SK-N-SH (cell line): ENCODE measurements around the gene BEST3. TPM values are rescaled to one million over a fixed set of nuclear protein-coding genes. Genes with fewer than 3 reads are reported as not detected.

Experiments
- CTCF ChIA-PET: fragments of 300-600, 350-600 bp; formaldehyde crosslinking; extraction: SDS; loops from one replicate; lab custom pipeline; 2021; lab: Yijun Ruan, JAX
- POLR2A ChIA-PET: fragments of 350-600 bp; sonication (Branson Sonifier 250); formaldehyde crosslinking; extraction: SDS; loops from one replicate; lab custom pipeline; 2020; ENCODE audit warnings: antibody characterized with exemption, inconsistent platforms; lab: Yijun Ruan, JAX
- DNase-seq: peaks from one replicate; pipeline ENCODE4 v3.0.0; 2012
- H2AFZ ChIP-seq: fragments of 200-600 bp; sonication (generic); 2 replicates; pipeline ENCODE4 v1.8.1; 2016; ENCODE audit warnings: antibody characterized with exemption, mild to moderate bottlenecking, low read depth
- H3F3A ChIP-seq: fragments of 200-600 bp; sonication (generic); replicated peaks from 2 replicates; pipeline ENCODE3; 2016; ENCODE audit warnings: antibody characterized with exemption, mild to moderate bottlenecking; ENCODE audit not compliant: insufficient read depth
- H3K27ac ChIP-seq, 2 experiments: fragments of 200-500 bp in 1 of 2; fragments of 200-600 bp in 1 of 2; sonication (Bioruptor generic) in 1 of 2; sonication (generic), shearing (Covaris generic) in 1 of 2; 2 replicates each; pipeline versions ENCODE4 v1.5.1 to v1.6.1; 2014 to 2016; ENCODE audit warnings: low read depth in 2 of 2, inconsistent platforms in 1 of 2, low read length in 1 of 2, mild to moderate bottlenecking in 1 of 2, mixed read lengths in 1 of 2
- H3K27me3 ChIP-seq: fragments of 200-600 bp; sonication (generic), shearing (Covaris generic); 2 replicates; pipeline ENCODE4 v1.6.1; 2016; ENCODE audit warnings: mixed run types; ENCODE audit not compliant: insufficient read depth
- H3K36me3 ChIP-seq, 2 experiments: fragments of 200-500 bp in 1 of 2; fragments of 200-600 bp in 1 of 2; sonication (Bioruptor generic) in 1 of 2; sonication (generic) in 1 of 2; replicated peaks in 1 of 2; 2 replicates each; pipeline versions ENCODE3 to v1.5.1; 2014 to 2016; ENCODE audit warnings: low read length in 1 of 2, mild to moderate bottlenecking in 1 of 2; ENCODE audit not compliant: insufficient read depth in 2 of 2, control insufficient read depth in 1 of 2
- H3K4me1 ChIP-seq, 2 experiments: fragments of 200-500 bp in 1 of 2; fragments of 200-600 bp in 1 of 2; sonication (Bioruptor generic) in 1 of 2; sonication (generic), shearing (Covaris generic) in 1 of 2; 2 replicates each; pipeline versions ENCODE4 v1.5.1 to v1.6.1; 2014 to 2016; ENCODE audit warnings: low read depth in 1 of 2, low read length in 1 of 2, mixed run types in 1 of 2; ENCODE audit not compliant: insufficient read depth in 2 of 2, control insufficient read depth in 1 of 2
- H3K4me2 ChIP-seq: fragments of 200-600 bp; sonication (generic), shearing (Covaris generic); 2 replicates; pipeline ENCODE4 v1.6.1; 2017; ENCODE audit warnings: mixed run types
- H3K4me3 ChIP-seq, 2 experiments: fragments of 200-500 bp in 1 of 2; fragments of 200-600 bp in 1 of 2; sonication (Bioruptor generic) in 1 of 2; sonication (generic), shearing (Covaris generic) in 1 of 2; 2 replicates each; pipeline versions ENCODE4 v1.5.1 to v1.8.1; 2014 to 2016; ENCODE audit warnings: low read depth in 2 of 2, inconsistent platforms in 1 of 2, low read length in 1 of 2, mild to moderate bottlenecking in 1 of 2, mixed read lengths in 1 of 2, moderate library complexity in 1 of 2
- H3K79me2 ChIP-seq: fragments of 200-600 bp; sonication (generic); 2 replicates; pipeline ENCODE4 v1.8.1; 2017; ENCODE audit warnings: mild to moderate bottlenecking; ENCODE audit not compliant: insufficient read depth
- H3K9ac ChIP-seq: fragments of 200-600 bp; sonication (generic); 2 replicates; pipeline ENCODE4 v1.6.1; 2017; ENCODE audit warnings: mixed run types
- H3K9me2 ChIP-seq: fragments of 200-600 bp; sonication (generic); 2 replicates; pipeline ENCODE4 v1.6.1; 2017; ENCODE audit warnings: mixed run types
- H3K9me3 ChIP-seq: fragments of 200-600 bp; sonication (generic); 2 replicates; pipeline ENCODE4 v1.6.1; 2017; ENCODE audit warnings: mixed run types, mild to moderate bottlenecking, moderate library complexity
- H4K20me1 ChIP-seq: fragments of 200-600 bp; sonication (generic); 2 replicates; pipeline ENCODE4 v1.6.1; 2017; ENCODE audit warnings: mild to moderate bottlenecking, mixed run types; ENCODE audit not compliant: insufficient read depth
- EP300 ChIP-seq, 2 experiments: IDR thresholded peaks; 2 replicates each; pipeline versions ENCODE4 v1.4.0 to v1.6.1; 2012; ENCODE audit warnings: borderline replicate concordance in 1 of 2, low read depth in 1 of 2, low read length in 1 of 2
- MXI1 ChIP-seq: IDR thresholded peaks from 2 replicates; pipeline ENCODE4 v1.6.1; 2012; ENCODE audit warnings: mild to moderate bottlenecking, low read depth, low read length, improper control_type of control experiment
- SMC3 ChIP-seq: IDR thresholded peaks from 2 replicates; pipeline ENCODE4 v1.6.1; 2012; ENCODE audit warnings: low read depth, low read length, improper control_type of control experiment
- WGBS: methylation state at CpG from one replicate; pipeline ENCODE4 v1.1.6; 2017; ENCODE audit warnings: low lambda C conversion rate; 5-methylcytosine and 5-hydroxymethylcytosine counted together
- polyA plus RNA-seq, 3 experiments: library from polyadenylated mRNA; depleted of rRNA; stranded (reverse); fragments of >200 nt; gene quantifications; 2 replicates each; pipeline ENCODE4 v1.2.3, GENCODE V29; 2012
- TF ChIP-seq, protein P1 (sequence below): IDR thresholded peaks from 2 replicates; pipeline ENCODE4 v1.4.0; 2012; ENCODE audit warnings: low read depth, borderline replicate concordance
- TF ChIP-seq, protein P2 (sequence below): fragments of 200-600 bp; sonication (generic); IDR thresholded peaks from 2 replicates; pipeline ENCODE4 v1.6.1; 2017; ENCODE audit warnings: antibody characterized with exemption, mild to moderate bottlenecking, moderate library complexity
- TF ChIP-seq, protein P3 (sequence below): IDR thresholded peaks from 2 replicates; pipeline ENCODE4 v1.6.1; 2012; ENCODE audit warnings: mild to moderate bottlenecking, low read depth, low read length, moderate library complexity
- TF ChIP-seq, protein P4 (sequence below): IDR thresholded peaks from 2 replicates; pipeline ENCODE4 v1.4.0; 2012; ENCODE audit warnings: low read depth
- TF ChIP-seq, protein P5 (sequence below): IDR thresholded peaks from 2 replicates; pipeline ENCODE4 v1.4.0; 2012; ENCODE audit warnings: low read depth, borderline replicate concordance
- TF ChIP-seq, protein P6 (sequence below): fragments of 150-350 bp; IDR thresholded peaks from 2 replicates; pipeline ENCODE4 v1.6.1; 2017; ENCODE audit warnings: antibody characterized with exemption, low read length, low read depth, borderline replicate concordance

BEST3 gene
- polyA plus RNA-seq, 1 of the 3 experiments (the other 2 are of a cell fraction) = 0.48 TPM

DNA sequence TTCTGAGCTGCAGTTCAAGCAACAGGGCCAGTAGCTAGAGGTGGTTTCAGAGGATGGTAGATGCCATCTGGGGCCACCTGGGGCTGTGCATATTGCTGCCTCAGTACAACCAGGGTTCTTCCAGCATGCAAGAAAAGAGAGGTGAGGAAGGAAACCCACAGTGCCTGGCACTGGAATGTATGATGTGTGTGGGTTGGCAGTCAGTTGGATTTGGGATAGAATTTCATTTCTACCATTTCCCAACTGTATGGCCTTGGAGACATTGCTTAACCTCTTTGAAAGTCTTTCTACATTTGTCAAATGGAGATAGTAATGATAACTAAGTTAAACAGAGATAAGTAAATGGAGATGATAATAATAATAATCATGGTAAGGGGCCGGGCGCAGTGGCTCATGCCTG lies 78.2 kb downstream of the BEST3 start:
- no peaks in the 10 kb centered on the region for H3K36me3 ChIP-seq
- no peak overlapping the region for H3K27ac ChIP-seq
- no peak for DNase-seq
- 73% methylated on average over 2 of the region's 2 CpGs for WGBS
- H3K79me2 ChIP-seq = no peaks in the 10 kb centered on the region
- no peak overlapping the region for H3K4me2 ChIP-seq
- H3K9ac ChIP-seq = no peak overlapping the region
- ChIA-PET CTCF (interaction anchor here (0.7 to 6.6 kb wide), 3 partner anchors 19 to 814 kb away, joined by 3 to 45 read pairs (median 4); no protein-coding TSS in a partner anchor), POLR2A (no interaction called here)
- H3K9me3 ChIP-seq = no peaks in the 10 kb centered on the region
- H3K4me1 ChIP-seq = peaks cover 0 to 17% of the 10 kb centered on the region in 2 experiments; a peak in 1 of 4 replicates
- no peaks in the 10 kb centered on the region for H3K9me2 ChIP-seq
- no peak overlapping the region for H3K4me3 ChIP-seq
- H4K20me1 ChIP-seq = no peaks in the 10 kb centered on the region
- H3K27me3 ChIP-seq = peaks cover 8% of the 10 kb centered on the region; the same call in 1 of the 2 replicates
- no peaks in the 10 kb centered on the region for H3F3A ChIP-seq
- no peak overlapping the region for H2AFZ ChIP-seq
- TF ChIP-seq, protein P1, sequence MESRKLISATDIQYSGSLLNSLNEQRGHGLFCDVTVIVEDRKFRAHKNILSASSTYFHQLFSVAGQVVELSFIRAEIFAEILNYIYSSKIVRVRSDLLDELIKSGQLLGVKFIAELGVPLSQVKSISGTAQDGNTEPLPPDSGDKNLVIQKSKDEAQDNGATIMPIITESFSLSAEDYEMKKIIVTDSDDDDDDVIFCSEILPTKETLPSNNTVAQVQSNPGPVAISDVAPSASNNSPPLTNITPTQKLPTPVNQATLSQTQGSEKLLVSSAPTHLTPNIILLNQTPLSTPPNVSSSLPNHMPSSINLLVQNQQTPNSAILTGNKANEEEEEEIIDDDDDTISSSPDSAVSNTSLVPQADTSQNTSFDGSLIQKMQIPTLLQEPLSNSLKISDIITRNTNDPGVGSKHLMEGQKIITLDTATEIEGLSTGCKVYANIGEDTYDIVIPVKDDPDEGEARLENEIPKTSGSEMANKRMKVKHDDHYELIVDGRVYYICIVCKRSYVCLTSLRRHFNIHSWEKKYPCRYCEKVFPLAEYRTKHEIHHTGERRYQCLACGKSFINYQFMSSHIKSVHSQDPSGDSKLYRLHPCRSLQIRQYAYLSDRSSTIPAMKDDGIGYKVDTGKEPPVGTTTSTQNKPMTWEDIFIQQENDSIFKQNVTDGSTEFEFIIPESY = no peak
- TF ChIP-seq SMC3 (no peak), EP300 (IDR thresholded peaks at IDR 0.05; ENCODE audit: borderline replicate concordance in 1 of 2, low read depth in 1 of 2, low read length in 1 of 2) (no peak)
- TF ChIP-seq, protein P2, sequence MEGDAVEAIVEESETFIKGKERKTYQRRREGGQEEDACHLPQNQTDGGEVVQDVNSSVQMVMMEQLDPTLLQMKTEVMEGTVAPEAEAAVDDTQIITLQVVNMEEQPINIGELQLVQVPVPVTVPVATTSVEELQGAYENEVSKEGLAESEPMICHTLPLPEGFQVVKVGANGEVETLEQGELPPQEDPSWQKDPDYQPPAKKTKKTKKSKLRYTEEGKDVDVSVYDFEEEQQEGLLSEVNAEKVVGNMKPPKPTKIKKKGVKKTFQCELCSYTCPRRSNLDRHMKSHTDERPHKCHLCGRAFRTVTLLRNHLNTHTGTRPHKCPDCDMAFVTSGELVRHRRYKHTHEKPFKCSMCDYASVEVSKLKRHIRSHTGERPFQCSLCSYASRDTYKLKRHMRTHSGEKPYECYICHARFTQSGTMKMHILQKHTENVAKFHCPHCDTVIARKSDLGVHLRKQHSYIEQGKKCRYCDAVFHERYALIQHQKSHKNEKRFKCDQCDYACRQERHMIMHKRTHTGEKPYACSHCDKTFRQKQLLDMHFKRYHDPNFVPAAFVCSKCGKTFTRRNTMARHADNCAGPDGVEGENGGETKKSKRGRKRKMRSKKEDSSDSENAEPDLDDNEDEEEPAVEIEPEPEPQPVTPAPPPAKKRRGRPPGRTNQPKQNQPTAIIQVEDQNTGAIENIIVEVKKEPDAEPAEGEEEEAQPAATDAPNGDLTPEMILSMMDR = no peak
- TF ChIP-seq, all 33 proteins: peak for 0

DNA sequence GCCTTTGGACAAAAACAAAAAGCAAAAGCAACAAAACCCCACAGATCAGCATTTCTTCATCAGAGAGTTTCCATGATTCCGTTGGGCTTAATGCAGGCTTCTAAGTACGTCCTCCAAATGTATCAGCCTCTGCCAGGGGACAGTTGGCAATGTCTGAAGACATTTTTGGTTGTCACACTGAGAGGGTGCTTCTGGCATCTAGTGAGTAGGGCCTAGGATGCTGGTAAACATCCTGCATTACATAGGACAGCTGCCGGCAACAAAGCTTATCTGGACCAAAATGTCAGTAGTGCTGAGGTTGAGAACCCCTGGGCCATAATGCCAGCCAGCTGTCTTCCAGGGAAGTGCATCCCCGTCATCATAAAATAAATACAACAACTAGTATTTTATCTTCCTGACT lies 79.0 kb downstream of the BEST3 start:
- CTCF ChIA-PET = interaction anchor here (0.7 to 6.6 kb wide), 4 partner anchors 10 to 813 kb away, joined by 3 to 45 read pairs (median 5); partner anchors contain the start of gene LRRC10

DNA sequence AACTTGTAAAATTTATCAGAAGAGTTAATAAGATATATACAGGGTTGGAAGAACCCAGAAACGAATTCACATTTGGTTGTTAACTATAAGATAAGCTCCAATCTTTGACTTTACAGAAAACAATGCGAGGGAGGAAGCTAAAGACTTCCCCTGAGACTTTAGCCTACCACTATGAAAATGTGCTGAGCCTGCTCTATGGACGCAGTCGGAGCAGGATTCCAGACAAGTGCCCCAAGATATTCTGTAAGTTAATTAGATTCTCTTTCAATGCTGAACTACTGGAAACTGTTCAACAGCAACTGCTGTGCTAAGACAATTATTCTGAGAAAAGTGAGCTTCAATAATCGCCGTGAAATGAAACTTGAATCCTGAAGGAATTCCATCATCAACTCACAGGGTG lies 80.1 kb downstream of the BEST3 start:
- Histone ChIP-seq H2AFZ (no peak overlapping the region), H3K4me3 (no peak overlapping the region), H3F3A (no peaks in the 10 kb centered on the region), H3K27ac (no peak overlapping the region), H3K4me1 (peaks cover 0 to 14% of the 10 kb centered on the region in 2 experiments; a peak in 1 of 4 replicates), H3K4me2 (no peak overlapping the region), H4K20me1 (no peaks in the 10 kb centered on the region), H3K36me3 (no peaks in the 10 kb centered on the region), H3K79me2 (no peaks in the 10 kb centered on the region), H3K9ac (no peak overlapping the region), H3K9me2 (no peaks in the 10 kb centered on the region), H3K27me3 (peaks cover 8% of the 10 kb centered on the region; the same call in 1 of the 2 replicates), H3K9me3 (no peaks in the 10 kb centered on the region)
- 50% methylated on average over 6 of the region's 6 CpGs for WGBS
- CTCF ChIA-PET = interaction anchor here (0.8 to 6.6 kb wide), 4 partner anchors 9 to 260 kb away, joined by 3 to 45 read pairs (median 4); partner anchors contain the start of gene LRRC10
- DNase-seq = no peak
- POLR2A ChIA-PET = no interaction called here
- TF ChIP-seq, protein P3, sequence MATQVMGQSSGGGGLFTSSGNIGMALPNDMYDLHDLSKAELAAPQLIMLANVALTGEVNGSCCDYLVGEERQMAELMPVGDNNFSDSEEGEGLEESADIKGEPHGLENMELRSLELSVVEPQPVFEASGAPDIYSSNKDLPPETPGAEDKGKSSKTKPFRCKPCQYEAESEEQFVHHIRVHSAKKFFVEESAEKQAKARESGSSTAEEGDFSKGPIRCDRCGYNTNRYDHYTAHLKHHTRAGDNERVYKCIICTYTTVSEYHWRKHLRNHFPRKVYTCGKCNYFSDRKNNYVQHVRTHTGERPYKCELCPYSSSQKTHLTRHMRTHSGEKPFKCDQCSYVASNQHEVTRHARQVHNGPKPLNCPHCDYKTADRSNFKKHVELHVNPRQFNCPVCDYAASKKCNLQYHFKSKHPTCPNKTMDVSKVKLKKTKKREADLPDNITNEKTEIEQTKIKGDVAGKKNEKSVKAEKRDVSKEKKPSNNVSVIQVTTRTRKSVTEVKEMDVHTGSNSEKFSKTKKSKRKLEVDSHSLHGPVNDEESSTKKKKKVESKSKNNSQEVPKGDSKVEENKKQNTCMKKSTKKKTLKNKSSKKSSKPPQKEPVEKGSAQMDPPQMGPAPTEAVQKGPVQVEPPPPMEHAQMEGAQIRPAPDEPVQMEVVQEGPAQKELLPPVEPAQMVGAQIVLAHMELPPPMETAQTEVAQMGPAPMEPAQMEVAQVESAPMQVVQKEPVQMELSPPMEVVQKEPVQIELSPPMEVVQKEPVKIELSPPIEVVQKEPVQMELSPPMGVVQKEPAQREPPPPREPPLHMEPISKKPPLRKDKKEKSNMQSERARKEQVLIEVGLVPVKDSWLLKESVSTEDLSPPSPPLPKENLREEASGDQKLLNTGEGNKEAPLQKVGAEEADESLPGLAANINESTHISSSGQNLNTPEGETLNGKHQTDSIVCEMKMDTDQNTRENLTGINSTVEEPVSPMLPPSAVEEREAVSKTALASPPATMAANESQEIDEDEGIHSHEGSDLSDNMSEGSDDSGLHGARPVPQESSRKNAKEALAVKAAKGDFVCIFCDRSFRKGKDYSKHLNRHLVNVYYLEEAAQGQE = no peak
- TF ChIP-seq, protein P4, sequence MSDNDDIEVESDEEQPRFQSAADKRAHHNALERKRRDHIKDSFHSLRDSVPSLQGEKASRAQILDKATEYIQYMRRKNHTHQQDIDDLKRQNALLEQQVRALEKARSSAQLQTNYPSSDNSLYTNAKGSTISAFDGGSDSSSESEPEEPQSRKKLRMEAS = no peak
- no peak for TF ChIP-seq SMC3
- TF ChIP-seq, protein P5, sequence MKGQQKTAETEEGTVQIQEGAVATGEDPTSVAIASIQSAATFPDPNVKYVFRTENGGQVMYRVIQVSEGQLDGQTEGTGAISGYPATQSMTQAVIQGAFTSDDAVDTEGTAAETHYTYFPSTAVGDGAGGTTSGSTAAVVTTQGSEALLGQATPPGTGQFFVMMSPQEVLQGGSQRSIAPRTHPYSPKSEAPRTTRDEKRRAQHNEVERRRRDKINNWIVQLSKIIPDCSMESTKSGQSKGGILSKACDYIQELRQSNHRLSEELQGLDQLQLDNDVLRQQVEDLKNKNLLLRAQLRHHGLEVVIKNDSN = no peak
- TF ChIP-seq, protein P6, sequence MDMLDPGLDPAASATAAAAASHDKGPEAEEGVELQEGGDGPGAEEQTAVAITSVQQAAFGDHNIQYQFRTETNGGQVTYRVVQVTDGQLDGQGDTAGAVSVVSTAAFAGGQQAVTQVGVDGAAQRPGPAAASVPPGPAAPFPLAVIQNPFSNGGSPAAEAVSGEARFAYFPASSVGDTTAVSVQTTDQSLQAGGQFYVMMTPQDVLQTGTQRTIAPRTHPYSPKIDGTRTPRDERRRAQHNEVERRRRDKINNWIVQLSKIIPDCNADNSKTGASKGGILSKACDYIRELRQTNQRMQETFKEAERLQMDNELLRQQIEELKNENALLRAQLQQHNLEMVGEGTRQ = no peak

More for the DNA sequence above, 79.0 kb downstream of the BEST3 start:
- TF ChIP-seq MXI1 = no peak
- H3K4me2 ChIP-seq = no peak overlapping the region
- no peak overlapping the region for H3K4me3 ChIP-seq
- no peaks in the 10 kb centered on the region for H3K36me3 ChIP-seq
- no peak overlapping the region for H2AFZ ChIP-seq
- POLR2A ChIA-PET = no interaction called here
- no peaks in the 10 kb centered on the region for H3K79me2 ChIP-seq
- H3K9ac ChIP-seq = no peak overlapping the region
- no peak for DNase-seq
- no peaks in the 10 kb centered on the region for H4K20me1 ChIP-seq
- H3K27ac ChIP-seq = no peak overlapping the region
- no peaks in the 10 kb centered on the region for H3F3A ChIP-seq
- H3K9me2 ChIP-seq = no peaks in the 10 kb centered on the region
- WGBS = 74% methylated on average over 3 of the region's 4 CpGs
- no peaks in the 10 kb centered on the region for H3K9me3 ChIP-seq
- H3K4me1 ChIP-seq = peaks cover 0 to 17% of the 10 kb centered on the region in 2 experiments; a peak in 1 of 4 replicates
- H3K27me3 ChIP-seq = peaks cover 8% of the 10 kb centered on the region; the same call in 1 of the 2 replicates
